Amniotic stem cell (primary cell): ENCODE data around the gene EIF4EBP3.
"Not testable (repeated sequence)": the region's sequence is repeated elsewhere in the genome, so short reads cannot be mapped to it uniquely, and the experiment has no call there.

Experiments used
- DNase-seq: peaks from one replicate; lab custom pipeline; 2025; lab: John Stamatoyannopoulos, UW

EIF4EBP3 gene

GRCh38 chr5:140579188-140579747 is 31.8 kb downstream of the EIF4EBP3 start:
- not testable (repeated sequence) for DNase-seq

- no peak for DNase-seq
Observed at GRCh38 chr5:140587495-140587894, 40.0 kb downstream of the EIF4EBP3 start.

- DNase-seq = no peak
Observed at GRCh38 chr5:140588311-140589070, 41.0 kb downstream of the EIF4EBP3 start.

GRCh38 chr5:140590861-140591260 is 43.4 kb downstream of the EIF4EBP3 start:
- no peak for DNase-seq

GRCh38 chr5:140591747-140592372 is 44.4 kb downstream of the EIF4EBP3 start:
- no peak for DNase-seq

- not testable (repeated sequence) for DNase-seq
Observed at GRCh38 chr5:140593070-140593469, 45.6 kb downstream of the EIF4EBP3 start.

GRCh38 chr5:140594169-140594568 is 46.7 kb downstream of the EIF4EBP3 start:
- DNase-seq = no peak

GRCh38 chr5:140595538-140596300 is 48.3 kb downstream of the EIF4EBP3 start:
- DNase-seq = no peak

GRCh38 chr5:140596321-140596741 is 48.9 kb downstream of the EIF4EBP3 start:
- DNase-seq = no peak

- DNase-seq = no peak
Observed at GRCh38 chr5:140598836-140599235, 51.4 kb downstream of the EIF4EBP3 start.
